K562 (cell line): Measurements from ENCODE around the gene ABCC10.

Experiments
- KLF1 ChIP-seq: fragments of 450-650 bp; IDR thresholded peaks from 2 replicates; pipeline ENCODE4 v1.6.1; 2016; ENCODE audit warnings: missing genetic modification characterization, missing compliant biosample characterization
- NCOR1 ChIP-seq: fragments of 450-650 bp; IDR thresholded peaks from 2 replicates; pipeline ENCODE4 v1.6.1; 2016; ENCODE audit warnings: mild to moderate bottlenecking, moderate library complexity
- RB1 ChIP-seq: fragments of 450-650 bp; IDR thresholded peaks from 2 replicates; pipeline ENCODE4 v1.6.1; 2017; ENCODE audit warnings: low read depth, mild to moderate bottlenecking
- ZEB2 ChIP-seq: fragments of 450-650 bp; IDR thresholded peaks from 2 replicates; pipeline ENCODE4 v1.6.1; 2016
- ZNF253 ChIP-seq: fragments of 250-450 bp; sonication (Bioruptor Pico); conservative IDR thresholded peaks from 2 replicates; pipeline ENCODE4 v1.6.1; 2021; ENCODE audit warnings: mild to moderate bottlenecking
- TF ChIP-seq, protein P1 (sequence below): fragments of 250-450 bp; sonication (Bioruptor Pico); IDR thresholded peaks from 2 replicates; pipeline ENCODE4 v1.5.0; 2021; ENCODE audit warnings: mild to moderate bottlenecking, borderline replicate concordance

DNA sequence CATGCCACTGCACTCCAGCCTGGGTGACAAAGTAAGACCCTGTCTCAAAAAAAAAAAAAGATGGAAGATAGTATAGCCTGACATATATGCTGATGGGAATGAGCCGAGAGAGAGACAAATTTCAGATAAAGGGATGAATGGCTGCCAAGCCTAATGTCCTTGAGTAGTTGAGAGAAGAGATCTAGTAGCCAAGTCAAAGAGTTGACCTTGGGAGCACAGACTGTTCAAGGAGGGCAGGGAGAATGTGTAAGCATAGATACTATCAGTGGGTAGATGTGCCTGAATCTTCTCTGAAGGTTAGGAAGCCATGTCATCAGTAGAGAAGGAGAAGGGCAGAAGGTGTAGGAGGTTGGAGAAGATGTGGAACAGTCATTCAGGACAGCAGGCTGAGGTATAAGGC lies 20.0 kb upstream of the ABCC10 start:
- TF ChIP-seq ZNF253 (CRISPR knock-in tag), result no peak
- no peak for TF ChIP-seq KLF1
- TF ChIP-seq RB1, result no peak
- TF ChIP-seq NCOR1, result no peak
- TF ChIP-seq ZEB2, result no peak
- TF ChIP-seq, protein P1, sequence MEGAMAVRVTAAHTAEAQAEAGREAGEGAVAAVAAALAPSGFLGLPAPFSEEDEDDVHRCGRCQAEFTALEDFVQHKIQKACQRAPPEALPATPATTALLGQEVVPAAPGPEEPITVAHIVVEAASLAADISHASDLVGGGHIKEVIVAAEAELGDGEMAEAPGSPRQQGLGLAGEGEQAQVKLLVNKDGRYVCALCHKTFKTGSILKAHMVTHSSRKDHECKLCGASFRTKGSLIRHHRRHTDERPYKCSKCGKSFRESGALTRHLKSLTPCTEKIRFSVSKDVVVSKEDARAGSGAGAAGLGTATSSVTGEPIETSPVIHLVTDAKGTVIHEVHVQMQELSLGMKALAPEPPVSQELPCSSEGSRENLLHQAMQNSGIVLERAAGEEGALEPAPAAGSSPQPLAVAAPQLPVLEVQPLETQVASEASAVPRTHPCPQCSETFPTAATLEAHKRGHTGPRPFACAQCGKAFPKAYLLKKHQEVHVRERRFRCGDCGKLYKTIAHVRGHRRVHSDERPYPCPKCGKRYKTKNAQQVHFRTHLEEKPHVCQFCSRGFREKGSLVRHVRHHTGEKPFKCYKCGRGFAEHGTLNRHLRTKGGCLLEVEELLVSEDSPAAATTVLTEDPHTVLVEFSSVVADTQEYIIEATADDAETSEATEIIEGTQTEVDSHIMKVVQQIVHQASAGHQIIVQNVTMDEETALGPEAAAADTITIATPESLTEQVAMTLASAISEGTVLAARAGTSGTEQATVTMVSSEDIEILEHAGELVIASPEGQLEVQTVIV (CRISPR knock-in tag), result no peak
